ENCODE data around the gene C8B. TPM values are rescaled to one million over a fixed set of nuclear protein-coding genes. Genes with fewer than 3 reads are reported as not detected.

C8B gene
- total RNA-seq, 1 donor from 2014 or later = not detected

DNA sequence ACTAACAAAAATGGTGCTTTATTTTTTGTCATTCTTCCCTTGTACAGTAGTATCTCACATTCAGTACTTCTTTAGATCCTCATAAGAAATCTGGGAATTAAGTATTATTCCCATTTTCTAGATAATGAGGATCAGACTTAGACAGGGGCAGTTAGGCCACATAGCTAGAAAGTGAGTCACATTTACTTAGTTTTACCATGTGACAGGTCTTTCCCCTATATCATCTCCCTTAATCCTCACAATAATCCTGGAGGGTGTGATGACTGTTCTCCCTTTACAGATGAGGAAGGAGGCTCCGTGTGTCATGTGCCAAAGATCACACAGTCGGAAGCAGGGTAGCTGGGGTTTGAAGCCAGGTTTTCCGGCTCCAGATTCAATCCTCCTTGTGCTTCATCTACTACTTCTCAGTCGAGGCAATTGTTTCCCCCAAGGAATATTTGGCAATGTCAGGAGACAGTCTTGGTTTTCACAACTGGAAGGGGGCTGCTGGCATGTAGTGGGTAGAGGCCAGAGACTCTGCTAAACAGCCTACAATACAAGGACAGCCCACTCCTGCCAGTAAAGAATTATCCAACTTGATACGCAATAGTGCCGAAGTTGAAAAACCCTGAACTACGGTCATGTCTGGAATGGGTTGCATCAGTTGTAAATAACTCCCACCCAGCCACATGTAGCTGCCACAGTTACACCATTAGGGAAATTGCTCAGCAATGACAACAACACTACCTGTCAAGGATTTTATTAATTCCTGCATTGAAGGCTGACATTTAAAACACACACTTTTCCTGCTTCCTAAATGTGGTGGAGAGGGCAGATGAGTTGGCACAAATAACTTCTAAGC, 54.5 kb downstream of the C8B start:
- intact Hi-C loops (cut with DNase I) = no loop called here
- ATAC-seq (ENCODE audit: poor library complexity) (no peak), DNase-seq (no peak)

DNA sequence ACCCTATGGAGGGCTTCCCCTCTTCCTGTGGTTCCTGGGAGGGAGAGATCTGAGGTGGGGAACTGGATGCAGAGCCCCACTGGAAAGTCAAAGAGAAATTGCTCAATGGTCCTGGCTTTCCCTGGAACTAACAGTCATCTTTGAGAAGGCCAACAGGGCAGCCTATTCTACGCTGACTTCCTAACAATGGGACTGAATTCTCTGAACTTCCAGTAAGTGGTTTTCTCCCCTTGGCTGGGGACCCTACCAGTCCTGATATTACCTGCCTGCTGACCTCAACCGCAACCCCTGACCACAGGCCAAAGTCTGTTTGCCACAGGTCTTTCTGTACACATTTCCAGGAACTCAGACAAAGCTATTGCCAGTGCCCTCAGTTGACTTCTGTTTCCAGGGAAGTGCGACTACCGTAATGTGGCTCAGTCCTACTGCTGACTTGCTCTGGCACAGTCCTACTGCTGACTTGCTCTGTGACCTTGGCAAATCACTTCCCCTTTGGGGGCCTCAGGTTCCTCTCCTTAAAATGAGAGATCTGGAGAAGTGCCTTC, 55.3 kb downstream of the C8B start:
- intact Hi-C loops (cut with DNase I) = no loop called here
- no peak for DNase-seq
- ATAC-seq (ENCODE audit: poor library complexity) = peak; percentile 93

DNA sequence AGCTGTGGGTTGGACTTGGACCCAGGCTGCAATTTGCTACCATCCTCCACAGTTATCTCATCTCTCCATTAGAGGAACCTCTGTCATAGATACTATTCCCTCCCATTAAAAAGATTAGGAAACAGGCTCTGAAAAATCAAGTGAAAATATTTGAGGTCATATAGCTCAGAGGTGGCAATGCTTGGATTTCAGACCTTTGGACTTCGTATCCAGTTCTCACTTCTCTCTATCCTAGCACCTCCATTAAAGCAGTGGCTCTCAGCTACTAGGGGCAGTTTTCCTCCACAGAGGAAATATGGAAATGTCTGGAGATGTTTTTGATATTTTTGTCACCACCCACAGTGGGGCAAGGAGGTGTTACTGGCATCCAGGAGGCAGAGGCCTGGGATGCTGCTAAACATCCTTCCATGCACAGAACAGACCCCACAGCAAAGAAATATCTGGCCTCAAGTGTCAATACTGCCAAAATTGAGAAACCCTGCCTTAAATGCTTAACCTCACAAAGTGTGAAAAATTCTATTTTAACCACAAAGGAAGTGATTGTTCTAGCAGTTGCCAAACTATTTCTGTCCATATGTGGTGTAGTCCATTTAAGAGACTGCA, 57.1 kb downstream of the C8B start:
- intact Hi-C loops (cut with DNase I) = no loop called here
- no peak for DNase-seq
- ATAC-seq (ENCODE audit: poor library complexity) = no peak

DNA sequence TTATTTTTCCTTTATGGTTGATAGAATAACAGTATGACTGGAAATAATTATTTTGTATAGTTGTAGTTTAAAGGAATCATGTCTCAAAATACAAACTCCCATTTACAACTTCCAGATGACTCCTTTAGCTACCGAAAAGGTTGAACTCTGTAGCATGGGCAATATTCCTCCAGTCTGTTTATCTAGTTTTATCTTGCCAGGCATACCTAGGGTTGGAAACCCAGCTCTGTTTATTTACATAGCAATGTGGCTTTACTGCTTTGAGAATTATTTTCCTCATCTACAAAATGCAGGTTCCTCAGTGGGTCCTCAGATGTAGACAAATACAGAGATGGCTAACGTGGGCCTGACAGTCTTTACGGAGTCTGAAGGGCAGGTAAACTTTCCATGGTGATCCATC, 60.1 kb downstream of the C8B start:
- DNase-seq (no peak), ATAC-seq (ENCODE audit: poor library complexity) (no peak)
- intact Hi-C loops (cut with DNase I) = no loop called here

DNA sequence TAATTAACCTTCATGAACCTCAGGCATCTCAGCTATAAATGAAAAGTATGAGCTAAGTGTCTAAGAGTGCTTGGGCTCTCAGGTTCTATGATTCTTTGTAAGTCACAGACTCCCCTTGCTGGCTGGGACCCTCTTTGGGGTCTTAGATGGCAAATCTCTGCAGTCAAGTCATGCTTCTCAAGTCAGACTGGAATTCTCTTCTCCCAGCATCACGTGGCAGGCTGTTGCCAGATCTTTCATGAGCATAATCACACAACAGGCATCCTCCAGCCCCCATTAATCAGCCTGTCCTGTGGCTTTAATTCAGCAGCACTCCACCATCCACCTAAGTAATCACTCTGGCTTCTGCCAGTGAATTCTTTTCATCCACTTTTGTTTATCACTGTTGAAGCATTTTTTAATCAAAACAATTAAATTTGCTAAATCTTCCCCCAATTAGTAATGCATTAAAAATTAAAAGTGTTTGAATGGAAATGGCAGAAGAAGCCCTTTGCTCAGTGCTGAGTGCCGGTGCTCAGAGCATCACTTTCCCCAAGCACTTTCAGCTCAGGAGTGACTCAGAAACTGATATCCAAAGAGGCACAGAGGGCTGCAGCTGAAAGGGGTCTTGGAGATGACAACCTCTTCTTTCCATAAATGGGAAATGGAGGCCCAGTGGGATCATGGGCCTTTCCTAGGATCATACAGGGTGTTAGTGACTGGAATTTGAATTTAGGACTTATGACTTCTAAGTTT, 61.0 kb downstream of the C8B start:
- DNase-seq (no peak), ATAC-seq (ENCODE audit: poor library complexity) (no peak)
- intact Hi-C loops (cut with DNase I) = no loop called here

DNA sequence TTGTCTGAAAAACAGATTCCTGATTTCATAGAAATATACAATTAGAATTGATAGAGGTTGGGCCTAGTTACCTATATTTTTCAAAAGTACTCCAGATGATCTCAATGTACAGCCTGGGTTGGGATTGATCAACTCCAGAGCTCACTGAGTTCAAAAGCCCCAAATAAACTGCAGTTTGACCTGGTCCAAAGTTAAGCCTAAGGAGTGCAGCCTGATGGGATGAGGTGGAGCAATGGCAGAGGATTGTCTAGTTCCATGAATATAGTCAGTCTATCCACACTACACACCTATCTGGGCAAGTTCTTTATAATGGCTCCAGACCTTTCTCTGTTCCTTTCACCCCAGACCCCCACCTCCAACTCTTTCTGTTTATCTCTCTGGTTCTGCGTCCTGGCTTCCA, 62.0 kb downstream of the C8B start:
- no peak for ATAC-seq (ENCODE audit: poor library complexity)
- intact Hi-C loops (cut with DNase I) = no loop called here
- DNase-seq = no peak

DNA sequence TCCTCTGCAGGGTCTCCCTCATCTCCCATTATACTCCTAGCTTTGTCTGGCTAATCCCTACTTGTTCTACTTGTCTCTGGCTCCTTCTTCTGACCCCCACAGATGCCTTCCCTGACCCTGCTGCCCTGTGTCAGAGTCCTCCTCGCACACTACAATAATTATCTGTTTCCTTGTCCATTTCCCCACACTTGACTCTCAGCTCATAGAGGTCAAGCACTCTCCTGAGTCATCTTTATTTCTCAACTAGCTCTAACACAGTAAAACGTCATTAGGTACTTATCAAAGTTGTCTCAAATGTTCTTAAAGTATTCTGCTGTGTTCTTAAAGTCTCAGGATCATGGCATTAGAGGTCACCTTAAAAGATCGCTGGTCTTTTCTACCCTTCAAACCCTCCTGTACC, 64.1 kb downstream of the C8B start:
- intact Hi-C loops (cut with DNase I) = no loop called here
- ATAC-seq (ENCODE audit: poor library complexity) (no peak), DNase-seq (no peak)

DNA sequence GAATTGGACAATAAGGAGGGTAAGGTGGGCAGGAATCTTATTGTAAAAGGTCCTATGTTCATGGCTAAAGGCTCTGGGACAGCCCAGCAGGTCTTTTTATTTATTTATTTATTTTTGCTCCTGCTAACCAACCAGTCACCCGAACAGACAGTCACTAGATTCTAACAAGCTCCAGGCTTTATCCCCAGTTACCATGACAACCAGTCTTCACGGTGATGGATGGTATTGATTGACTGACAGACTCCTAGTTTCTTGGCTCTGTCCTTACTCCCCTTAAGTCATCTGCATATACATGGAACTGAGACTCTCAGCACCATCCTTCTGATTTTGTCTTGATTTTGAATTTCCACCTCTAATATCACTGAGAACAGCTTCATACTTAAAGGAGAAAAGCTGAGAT, 66.9 kb downstream of the C8B start:
- ATAC-seq (ENCODE audit: poor library complexity) (no peak), DNase-seq (no peak)
- intact Hi-C loops (cut with DNase I) = no loop called here

DNA sequence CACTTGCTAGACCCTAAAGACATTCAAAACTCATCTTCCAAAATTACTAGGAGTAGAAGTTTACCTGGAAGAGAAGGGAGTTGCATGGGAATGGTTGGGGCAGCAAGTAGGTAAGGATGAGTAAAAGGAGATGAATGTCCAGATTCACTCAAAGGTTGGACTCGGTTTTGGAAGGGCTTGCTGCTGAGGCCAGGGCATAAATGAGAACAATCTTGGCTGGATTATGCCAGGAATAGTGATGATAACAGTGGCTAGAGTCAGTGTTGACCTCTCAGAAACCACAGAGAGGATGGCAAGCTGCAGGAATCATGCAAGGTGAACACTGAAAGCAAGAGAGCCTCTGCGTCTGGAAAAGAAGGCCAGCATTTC, 67.8 kb downstream of the C8B start:
- intact Hi-C loops (cut with DNase I) = no loop called here
- ATAC-seq (ENCODE audit: poor library complexity) = no peak

DNA sequence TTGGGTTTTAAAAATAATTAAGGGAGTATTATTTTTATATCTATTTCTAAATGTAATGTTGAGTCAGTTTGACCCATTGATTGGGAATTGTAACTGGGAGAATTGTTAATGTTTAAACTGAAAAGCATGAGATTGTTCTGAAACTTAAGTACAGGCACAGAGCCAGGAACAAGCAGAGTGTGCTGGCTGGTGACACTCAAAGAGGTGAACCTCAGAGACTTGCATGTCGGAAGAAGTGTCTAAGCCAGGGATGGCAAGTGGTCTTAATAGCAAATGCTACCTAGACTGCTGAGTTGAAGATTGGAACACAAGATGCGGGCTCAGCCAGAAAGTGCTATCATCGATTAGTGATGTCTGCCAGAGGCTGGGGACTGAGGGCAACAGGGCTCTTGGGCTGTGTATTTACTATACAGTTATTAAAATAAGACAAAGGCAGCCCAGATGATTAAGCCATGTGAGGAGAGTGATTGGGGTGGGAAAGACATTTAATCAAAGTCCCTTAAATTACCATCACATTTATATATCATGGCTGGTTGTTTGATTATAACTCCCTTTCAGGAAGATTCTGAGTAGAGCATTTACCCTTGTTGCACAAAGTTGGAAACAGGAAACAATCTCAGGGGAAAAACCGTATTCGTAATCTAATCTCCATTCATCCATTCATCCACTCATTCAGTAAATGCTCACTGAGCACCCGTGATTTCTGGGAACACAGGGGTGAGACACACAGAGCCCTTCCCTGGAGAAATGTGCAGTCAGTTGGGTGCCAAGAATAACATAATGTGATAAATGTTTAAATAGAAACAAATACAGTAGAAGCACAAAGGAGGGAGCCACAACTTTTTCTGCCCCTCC, 68.4 kb downstream of the C8B start:
- peak; percentile 71 for ATAC-seq (ENCODE audit: poor library complexity)

More for the DNA sequence above, 67.8 kb downstream of the C8B start:
- no peak for DNase-seq

DNA sequence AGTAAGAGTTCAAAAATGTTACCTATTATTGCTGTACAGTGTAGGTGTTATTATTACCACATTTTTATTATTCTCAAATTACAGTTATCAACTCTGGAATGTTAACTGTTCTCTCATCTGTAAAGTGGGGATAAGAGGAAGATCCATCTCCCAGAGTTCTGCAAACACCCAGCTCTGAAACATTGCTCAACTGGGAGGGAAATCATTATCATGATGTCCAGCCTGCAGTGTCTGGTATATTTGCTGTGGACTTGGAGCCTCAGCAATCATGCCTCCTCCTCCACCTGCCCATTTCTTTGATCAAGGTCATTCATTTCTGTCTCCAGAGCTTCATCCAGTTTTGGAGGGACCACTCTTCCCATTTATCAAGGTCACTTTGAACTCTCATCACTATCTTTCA, 71.8 kb downstream of the C8B start:
- no peak for DNase-seq
- intact Hi-C loops (cut with DNase I) = no loop called here
- ATAC-seq (ENCODE audit: poor library complexity) = no peak

More for the DNA sequence above, 68.4 kb downstream of the C8B start:
- intact Hi-C loops (cut with DNase I) = no loop called here
- no peak for DNase-seq

DNA sequence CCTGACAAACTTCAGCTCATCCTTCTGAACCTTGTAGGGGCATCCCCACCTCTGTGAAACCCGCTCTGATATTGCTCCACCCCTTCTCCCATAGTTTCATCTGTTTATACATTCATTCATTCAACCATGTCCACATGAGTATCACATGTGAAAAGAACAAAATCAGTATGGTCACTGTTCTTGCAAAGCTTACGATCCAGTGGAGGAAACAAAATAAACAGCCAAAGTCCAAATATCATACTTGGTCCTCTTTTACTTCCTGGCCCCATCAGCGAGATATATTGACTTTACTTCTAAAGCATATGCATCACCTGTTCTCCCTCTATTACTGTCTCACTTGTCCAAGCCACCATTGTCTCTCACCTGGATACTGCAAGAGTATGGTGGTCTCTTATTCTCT, 75.6 kb downstream of the C8B start:
- no peak for ATAC-seq (ENCODE audit: poor library complexity)
- no peak for DNase-seq
- intact Hi-C loops (cut with DNase I) = no loop called here

DNA sequence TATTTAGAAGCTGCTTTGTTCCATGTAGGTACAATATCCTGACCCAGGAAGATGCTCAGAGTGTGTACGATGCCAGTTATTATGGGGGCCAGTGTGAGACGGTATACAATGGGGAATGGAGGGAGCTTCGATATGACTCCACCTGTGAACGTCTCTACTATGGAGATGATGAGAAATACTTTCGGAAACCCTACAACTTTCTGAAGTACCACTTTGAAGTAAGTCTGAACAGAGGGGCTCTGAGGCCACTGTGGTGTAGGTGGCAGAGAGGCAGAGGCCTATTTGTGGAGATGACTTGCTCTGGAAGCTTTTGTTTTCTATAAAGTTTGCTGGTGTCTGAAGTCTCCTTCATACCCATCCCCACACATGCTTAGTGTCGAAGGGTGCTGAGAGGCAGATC, 84.4 kb downstream of the C8B start:
- ATAC-seq (ENCODE audit: poor library complexity) (no peak), DNase-seq (no peak)
- intact Hi-C loops (cut with DNase I) = no loop called here

DNA sequence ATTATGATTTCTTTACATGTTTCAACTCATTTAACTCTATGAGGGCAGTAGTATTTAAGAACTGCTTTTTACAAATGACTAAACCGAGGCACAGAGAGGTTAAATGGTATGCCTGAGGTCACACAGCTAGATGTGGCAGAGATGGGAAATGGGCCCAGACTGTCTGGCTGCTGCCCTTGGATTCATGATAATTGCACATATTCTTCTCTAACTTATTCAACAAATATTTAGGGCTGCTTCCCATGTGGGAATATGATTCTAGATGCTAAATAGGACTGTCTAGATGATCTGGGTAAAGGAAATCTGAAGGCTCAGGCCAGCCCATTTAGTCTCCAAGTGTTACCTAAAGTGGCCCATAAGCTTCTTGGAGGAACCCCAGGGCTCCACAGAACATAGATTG, 85.0 kb downstream of the C8B start:
- intact Hi-C loops (cut with DNase I) = no loop called here
- ATAC-seq (ENCODE audit: poor library complexity) (no peak), DNase-seq (no peak)

Other genes starting within 250 kb of the C8B start
- gene FYB2, start 146.6 kb downstream of the C8B start, total RNA-seq = 14.3 TPM
- gene C8A, start 111.2 kb downstream of the C8B start, total RNA-seq = not detected

Data from Right ventricle myocardium superior (tissue), 1 donor.